Suprapubic skin (tissue), 4 donors: ENCODE data around the gene IQGAP2. TPM values are rescaled to one million over a fixed set of nuclear protein-coding genes. Genes with fewer than 3 reads are reported as not detected.

Experiments used
- DNase-seq, 2 donors: peaks; one replicate each; pipeline ENCODE4 v3.0.0-alpha.2; 2019; ENCODE audit warnings: low spot score in 2 of 2
- H3K27ac ChIP-seq: fragments of 200-600 bp; sonication (generic); one replicate; pipeline ENCODE4 v1.5.1; 2019
- H3K27me3 ChIP-seq: fragments of 200-600 bp; sonication (generic); one replicate; pipeline ENCODE4 v1.5.1; 2019
- H3K36me3 ChIP-seq: fragments of 200-600 bp; sonication (generic); one replicate; pipeline ENCODE4 v1.5.1; 2019
- H3K4me1 ChIP-seq: fragments of 200-600 bp; sonication (generic); one replicate; pipeline ENCODE4 v1.5.1; 2019
- H3K4me3 ChIP-seq: fragments of 200-600 bp; sonication (generic); one replicate; pipeline ENCODE4 v1.5.1; 2019; ENCODE audit warnings: mild to moderate bottlenecking
- H3K9me3 ChIP-seq: fragments of 200-600 bp; sonication (generic); one replicate; pipeline ENCODE4 v1.5.1; 2019
- CTCF ChIP-seq, 2 donors: fragments of 200-600 bp in 1 of 2; fragments of 450-650 bp in 1 of 2; sonication (generic) in 1 of 2; IDR thresholded peaks; one replicate each; pipeline ENCODE4 v1.5.1; 2016 to 2019; ENCODE audit warnings: antibody characterized with exemption in 2 of 2, mild to moderate bottlenecking in 1 of 2, moderate library complexity in 1 of 2
- EP300 ChIP-seq: sonication (generic); formaldehyde crosslinking; IDR thresholded peaks from one replicate; pipeline ENCODE4 v1.6.1; 2017; ENCODE audit warnings: antibody characterized with exemption
- POLR2A ChIP-seq, 2 donors: fragments of 450-650 bp; IDR thresholded peaks; one replicate each; pipeline ENCODE4 v1.6.1; 2017; ENCODE audit warnings: antibody characterized with exemption in 2 of 2, mild to moderate bottlenecking in 2 of 2, moderate library complexity in 2 of 2
- POLR2AphosphoS5 ChIP-seq, 3 donors: sonication (generic); formaldehyde crosslinking; IDR thresholded peaks; one replicate each; pipeline ENCODE4 v1.6.1; 2017; ENCODE audit warnings: antibody characterized with exemption in 3 of 3
- WGBS: methylation state at CpG from one replicate; pipeline ENCODE4 v1.1.5; 2018; 5-methylcytosine and 5-hydroxymethylcytosine counted together
- total RNA-seq, 4 donors: library from RNA; depleted of rRNA; stranded (reverse); fragments of >200 nt; gene quantifications; one replicate each; pipeline ENCODE4 v1.1.0, GENCODE V29; 2016

Gene IQGAP2
- total RNA-seq, 4 donors from 2014 or later, result 10.1 to 49.0 (median 12.8) TPM

DNA sequence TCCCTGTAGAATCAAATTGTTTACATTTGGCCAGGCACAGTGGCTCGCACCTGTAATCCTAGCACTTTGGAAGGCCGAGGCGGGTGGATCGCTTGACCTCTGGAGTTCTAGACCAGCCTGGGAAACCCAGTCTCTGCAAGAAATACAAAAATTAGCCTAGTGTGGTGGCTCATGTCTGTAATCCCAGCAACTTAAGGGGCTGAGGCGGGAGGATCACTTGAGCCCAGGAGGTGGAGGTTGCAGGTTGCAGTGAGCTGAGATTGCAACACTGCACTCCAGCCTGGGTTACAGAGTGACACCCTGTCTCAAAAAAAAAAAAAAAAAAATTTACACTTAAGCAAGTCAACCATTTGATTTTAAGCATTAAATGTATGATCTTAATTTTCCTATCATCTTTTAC is 17.5 kb upstream of the IQGAP2 start:
- Histone ChIP-seq H3K36me3 (no peaks in the 10 kb centered on the region), H3K27ac (peak overlapping the region; percentile 56), H3K4me1 (no peaks in the 10 kb centered on the region), H3K27me3 (no peaks in the 10 kb centered on the region), H3K9me3 (no peaks in the 10 kb centered on the region), H3K4me3 (no peak overlapping the region)
- WGBS, result 96% methylated on average over 5 of the region's 5 CpGs
- TF ChIP-seq CTCF (IDR thresholded peaks at IDR 0.05), result no peak
- no peak for TF ChIP-seq POLR2AphosphoS5 (IDR thresholded peaks at IDR 0.05)
- peak in 1 of 2 donors; percentile 45 for DNase-seq

GRCh38 chr5:76386360-76386759 is 16.7 kb upstream of the IQGAP2 start:
- DNase-seq, result peak in 1 of 2 donors; percentile 70
- Histone ChIP-seq H3K27ac (peak overlapping the region; percentile 14), H3K36me3 (no peaks in the 10 kb centered on the region), H3K4me3 (no peak overlapping the region), H3K9me3 (no peaks in the 10 kb centered on the region), H3K27me3 (no peaks in the 10 kb centered on the region), H3K4me1 (no peaks in the 10 kb centered on the region)
- 49% methylated on average over 2 of the region's 5 CpGs for WGBS
- TF ChIP-seq POLR2AphosphoS5 (IDR thresholded peaks at IDR 0.05) (peak in 1 of 3 donors; percentile 45), EP300 (no peak)

- H3K36me3 ChIP-seq, result no peaks in the 10 kb centered on the region
- no peak overlapping the region for H3K4me3 ChIP-seq
- 48% methylated on average over 1 of the region's 1 CpG for WGBS
- DNase-seq, result no peak
- no peaks in the 10 kb centered on the region for H3K4me1 ChIP-seq
- no peak for TF ChIP-seq POLR2A (IDR thresholded peaks at IDR 0.05)
- TF ChIP-seq EP300, result no peak
- TF ChIP-seq CTCF (IDR thresholded peaks at IDR 0.05), result no peak
- no peak for TF ChIP-seq POLR2AphosphoS5 (IDR thresholded peaks at IDR 0.05)
- H3K27ac ChIP-seq, result no peak overlapping the region
- H3K9me3 ChIP-seq, result no peaks in the 10 kb centered on the region
- no peaks in the 10 kb centered on the region for H3K27me3 ChIP-seq
These were observed 14.8 kb upstream of the IQGAP2 start for GRCh38 chr5:76388236-76388635.

GRCh38 chr5:76388791-76389512 is 14.1 kb upstream of the IQGAP2 start:
- WGBS, result 83% methylated on average over 11 of the region's 11 CpGs
- Histone ChIP-seq H3K4me3 (no peak overlapping the region), H3K27ac (no peak overlapping the region), H3K9me3 (no peaks in the 10 kb centered on the region), H3K4me1 (no peaks in the 10 kb centered on the region), H3K27me3 (no peaks in the 10 kb centered on the region), H3K36me3 (no peaks in the 10 kb centered on the region)
- TF ChIP-seq POLR2AphosphoS5 (IDR thresholded peaks at IDR 0.05), result no peak
- TF ChIP-seq CTCF (IDR thresholded peaks at IDR 0.05), result no peak
- TF ChIP-seq POLR2A (IDR thresholded peaks at IDR 0.05), result no peak
- TF ChIP-seq EP300, result no peak
- DNase-seq, result no peak

DNA sequence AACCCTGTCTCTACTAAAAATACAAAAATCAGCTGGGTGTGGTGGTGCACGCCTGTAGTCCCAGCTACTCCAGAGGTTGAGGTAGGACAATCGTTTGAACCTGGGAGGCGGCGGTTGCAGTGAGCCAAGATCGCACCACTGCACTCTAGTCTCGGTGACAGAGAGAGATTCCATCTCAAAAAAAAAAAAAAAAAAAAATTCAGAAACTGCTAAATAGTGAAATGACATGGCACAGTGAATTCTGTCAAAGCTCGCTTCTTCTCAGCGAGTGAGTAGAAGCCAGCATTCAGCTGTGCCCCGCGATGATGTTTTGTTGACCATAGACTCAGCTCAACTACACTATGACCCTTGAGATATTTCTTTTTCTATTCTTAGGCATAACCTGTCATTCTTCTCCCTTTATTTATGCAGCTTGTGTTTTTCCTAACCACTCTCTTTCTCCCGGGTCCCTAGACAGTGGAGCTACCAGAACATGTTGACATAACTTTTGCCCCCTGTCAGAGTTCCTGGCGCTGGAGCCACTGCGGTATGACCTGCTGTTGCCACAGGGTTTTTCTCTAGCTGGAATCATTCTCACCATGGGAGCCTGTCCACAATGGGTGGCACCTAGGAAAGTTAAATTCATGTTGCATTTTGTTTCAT is 13.5 kb upstream of the IQGAP2 start:
- no peak for TF ChIP-seq POLR2AphosphoS5 (IDR thresholded peaks at IDR 0.05)
- no peak for TF ChIP-seq POLR2A (IDR thresholded peaks at IDR 0.05)
- TF ChIP-seq CTCF (IDR thresholded peaks at IDR 0.05), result no peak
- no peak for TF ChIP-seq EP300
- DNase-seq, result no peak
- WGBS, result 87% methylated on average over 13 of the region's 13 CpGs
- Histone ChIP-seq H3K27ac (no peak overlapping the region), H3K4me1 (no peaks in the 10 kb centered on the region), H3K4me3 (no peak overlapping the region), H3K27me3 (no peaks in the 10 kb centered on the region), H3K36me3 (no peaks in the 10 kb centered on the region), H3K9me3 (no peaks in the 10 kb centered on the region)
